Measurements from ENCODE around the gene TRPV2.
"Not testable (repeated sequence)": the region's sequence is repeated elsewhere in the genome, so short reads cannot be mapped to it uniquely, and the experiment has no call there.

Gene TRPV2

GRCh38 chr17:16438557-16439302, 23.4 kb downstream of the TRPV2 start:
- peak; percentile 98 for DNase-seq

GRCh38 chr17:16439303-16439791, 24.0 kb downstream of the TRPV2 start:
- DNase-seq: no peak

- DNase-seq: no peak
These were observed 24.5 kb downstream of the TRPV2 start for GRCh38 chr17:16439811-16440351.

DNA sequence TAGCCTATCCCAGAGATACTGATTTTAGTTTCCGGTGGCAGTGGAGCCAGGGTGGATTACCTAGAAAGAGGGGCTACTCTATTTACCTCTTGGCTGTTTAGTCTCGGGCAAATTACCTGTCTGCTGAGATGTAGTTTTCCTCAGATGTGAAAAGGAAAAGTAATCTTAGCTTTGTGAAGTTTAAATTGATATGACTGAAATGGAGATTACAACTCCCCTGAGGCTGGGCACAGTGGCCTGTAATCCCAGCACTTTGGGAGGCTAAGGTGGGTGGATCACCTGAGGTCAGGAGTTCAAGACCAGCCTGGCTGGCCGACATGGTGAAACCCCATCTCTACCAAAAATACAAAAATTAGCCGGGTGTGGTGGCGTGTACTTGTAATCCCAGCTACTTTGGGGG, 25.0 kb downstream of the TRPV2 start:
- DNase-seq: not testable (repeated sequence)

DNA sequence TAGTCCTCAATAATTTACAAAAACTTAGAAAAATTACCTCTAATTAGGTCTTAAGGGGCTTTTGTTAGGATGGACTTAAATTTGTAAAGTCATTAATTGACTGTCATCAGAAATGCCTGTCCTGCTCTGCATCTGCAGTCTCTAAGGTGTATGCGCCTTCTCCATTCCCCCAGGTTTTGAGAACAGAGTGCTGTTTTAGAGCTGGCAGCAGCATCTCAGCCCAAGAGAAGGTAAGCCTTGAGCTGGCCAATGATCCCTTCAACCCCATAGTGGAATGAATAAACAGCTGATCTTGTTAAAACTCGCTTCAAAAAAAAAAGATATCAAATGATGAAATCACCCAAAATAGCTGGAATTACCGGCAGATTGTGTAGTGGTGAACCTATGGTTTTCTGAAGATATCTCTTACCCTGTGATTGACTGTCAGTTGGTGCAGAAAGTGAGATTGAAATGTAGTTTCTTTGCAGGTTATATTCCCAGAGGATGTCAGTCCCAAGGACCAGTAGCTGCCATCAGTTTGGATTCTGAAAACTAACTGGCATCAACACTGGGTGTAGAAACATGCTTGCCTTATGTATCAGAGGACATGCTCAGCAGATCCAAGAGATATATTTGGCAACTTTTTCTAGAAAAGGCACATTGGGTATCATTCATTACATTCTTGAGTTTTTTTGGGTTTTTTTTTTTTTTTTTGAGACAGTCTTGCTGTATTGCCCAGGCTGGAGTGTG, 25.7 kb downstream of the TRPV2 start:
- DNase-seq: no peak

GRCh38 chr17:16442141-16442540, 26.8 kb downstream of the TRPV2 start:
- DNase-seq: no peak

DNA sequence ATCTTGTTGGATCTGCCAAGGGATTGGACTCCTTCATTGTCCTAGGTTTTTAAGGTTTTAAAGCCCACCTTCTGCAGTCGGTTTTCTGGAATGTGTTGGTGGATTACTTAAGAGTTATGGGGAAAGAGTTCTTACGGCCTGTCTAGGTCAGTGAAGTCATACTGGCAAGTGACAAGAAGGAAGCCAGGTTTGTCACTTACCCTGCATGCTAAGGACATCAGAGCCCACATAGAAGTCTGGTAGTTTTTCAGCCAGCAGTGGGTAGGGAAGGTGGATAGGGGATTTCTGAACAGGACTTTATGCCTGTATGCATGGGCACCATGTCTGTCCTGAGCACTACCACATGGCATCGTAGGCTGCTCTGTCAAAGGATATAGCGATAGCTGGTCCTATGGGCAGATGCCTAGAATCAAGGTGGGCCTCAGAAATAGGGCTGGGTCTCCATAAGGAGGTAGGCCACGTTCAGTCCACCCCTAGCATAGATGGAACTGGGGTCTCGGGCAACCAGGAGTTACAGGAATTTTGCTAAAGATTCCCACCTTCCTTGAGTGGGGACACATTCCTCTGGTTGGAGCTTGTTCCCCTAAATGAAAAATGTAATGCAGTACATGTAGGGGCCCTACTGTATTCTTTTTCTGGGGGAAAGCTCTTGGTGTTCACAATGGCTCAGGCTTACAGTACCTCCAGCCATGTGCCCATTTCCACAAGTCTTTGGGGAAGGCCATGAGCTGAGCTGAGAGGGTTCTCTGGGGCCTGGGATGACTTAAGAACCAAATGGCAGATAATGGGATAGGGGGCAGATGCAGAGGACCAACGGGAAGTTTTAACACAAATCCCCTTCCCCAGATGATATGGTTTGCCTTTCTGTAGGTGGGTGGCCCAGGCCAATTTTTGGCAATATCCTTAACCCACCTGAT, 27.5 kb downstream of the TRPV2 start:
- DNase-seq: no peak

DNA sequence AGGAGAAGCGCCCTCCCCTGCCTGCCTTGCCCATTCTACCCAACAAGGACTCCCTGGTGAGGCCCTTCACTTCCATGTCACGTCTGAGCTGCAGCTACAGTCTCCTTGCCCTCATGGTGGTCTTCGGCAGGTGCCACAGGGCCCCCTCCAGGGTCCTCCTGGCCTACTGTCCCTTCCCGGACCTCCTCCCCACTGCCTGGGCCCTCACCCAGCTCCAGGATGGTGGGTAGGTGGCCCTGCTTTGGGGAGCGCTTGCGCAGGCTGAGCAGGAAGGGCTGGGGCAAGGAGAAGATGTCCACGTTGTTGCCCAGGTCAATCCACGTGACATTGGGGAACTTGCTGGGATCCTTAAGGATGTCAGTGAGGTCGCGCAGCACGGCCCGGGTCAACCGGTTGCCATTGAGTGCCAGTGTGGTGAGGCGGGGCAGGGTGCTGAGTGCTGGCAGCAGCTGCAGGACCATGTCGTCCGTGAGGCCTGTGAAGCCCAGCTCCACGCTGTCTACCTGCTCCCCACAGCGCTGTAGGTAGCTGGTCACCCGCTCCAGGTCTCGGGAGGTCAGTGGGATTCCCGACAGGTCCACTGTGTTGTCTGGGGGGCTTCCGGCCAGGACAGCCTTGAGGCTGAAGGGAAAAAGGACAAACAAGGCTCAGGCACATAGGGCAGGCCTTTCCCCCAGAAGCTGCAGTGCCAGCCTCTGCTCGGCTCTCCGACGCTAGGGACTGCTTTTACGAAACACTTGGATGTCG, 28.3 kb downstream of the TRPV2 start:
- DNase-seq: no peak

GRCh38 chr17:16444258-16444886, 29.0 kb downstream of the TRPV2 start:
- DNase-seq: no peak

DNA sequence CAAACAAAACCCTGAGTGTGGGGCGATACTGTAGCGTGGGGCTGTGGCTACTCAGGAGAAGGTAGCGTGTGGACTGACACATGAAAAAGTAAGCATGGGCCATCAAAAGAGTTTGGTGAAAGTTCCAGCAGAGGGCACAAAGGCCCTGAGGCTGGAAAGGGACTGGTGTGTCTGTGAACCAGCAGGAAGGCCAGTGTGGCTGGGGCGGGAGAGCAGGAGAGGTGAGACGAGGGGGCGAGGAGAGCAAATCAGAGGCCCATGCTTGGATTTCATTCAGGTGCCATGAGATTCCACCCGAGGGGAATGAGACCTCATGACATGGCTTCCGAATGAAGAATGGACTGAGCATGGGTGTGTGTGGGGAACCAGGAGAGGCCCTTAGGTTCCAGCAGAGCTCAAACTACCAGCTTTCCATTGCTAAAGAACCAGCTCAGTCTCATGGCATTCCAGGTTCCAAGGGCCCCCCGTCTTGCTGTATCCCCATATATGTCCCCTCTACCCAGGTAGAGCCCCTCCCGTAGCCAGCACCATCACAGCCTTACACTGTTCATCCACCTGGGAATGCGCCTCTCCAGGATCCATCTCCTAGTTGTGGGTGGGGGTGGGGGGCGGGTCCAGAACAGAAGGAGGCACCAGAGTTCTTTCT, 31.1 kb downstream of the TRPV2 start:
- DNase-seq: no peak

DNA sequence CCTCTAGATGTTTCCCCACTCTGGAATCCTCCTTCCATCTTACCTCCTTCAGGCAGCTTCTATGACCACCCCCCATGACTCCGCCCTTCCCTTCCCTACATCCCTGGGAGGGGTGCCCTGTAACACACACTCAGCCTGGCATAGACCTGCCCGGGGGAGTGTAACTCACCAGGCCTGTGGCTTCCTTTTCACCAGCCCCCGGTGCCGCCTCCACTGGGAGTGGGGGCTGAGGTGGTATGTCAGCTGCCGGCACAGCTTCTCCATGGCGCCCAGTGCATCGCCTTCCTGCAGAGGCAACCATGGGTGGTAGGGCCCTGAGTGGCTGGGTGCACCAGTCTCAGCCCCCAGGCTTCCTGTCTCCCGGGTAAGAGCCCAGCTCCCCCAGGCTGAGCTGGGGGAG, 32.3 kb downstream of the TRPV2 start:
- DNase-seq: no peak

DNA sequence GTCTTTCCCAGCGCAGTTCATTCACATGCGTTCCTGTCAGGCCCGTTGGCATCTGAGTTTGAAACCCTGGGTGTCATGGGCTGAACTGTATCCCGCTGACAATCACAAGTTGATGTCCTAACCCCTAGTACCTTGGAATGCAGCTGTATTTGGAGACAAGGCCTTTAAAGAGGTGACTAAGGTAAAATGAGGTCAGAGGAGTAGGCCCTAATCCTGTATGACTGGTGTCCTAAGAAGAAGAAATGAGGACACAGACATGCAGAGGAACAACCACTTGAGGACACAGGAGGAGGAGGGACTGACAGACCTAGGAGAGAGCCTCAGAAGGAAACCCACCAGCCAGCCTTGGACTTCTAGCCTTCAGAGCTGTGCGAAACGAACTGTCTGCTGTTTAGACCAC, 33.1 kb downstream of the TRPV2 start:
- DNase-seq: no peak

GRCh38 chr17:16449121-16449570, 33.8 kb downstream of the TRPV2 start:
- DNase-seq: no peak

GRCh38 chr17:16450028-16450427, 34.7 kb downstream of the TRPV2 start:
- DNase-seq: no peak

DNA sequence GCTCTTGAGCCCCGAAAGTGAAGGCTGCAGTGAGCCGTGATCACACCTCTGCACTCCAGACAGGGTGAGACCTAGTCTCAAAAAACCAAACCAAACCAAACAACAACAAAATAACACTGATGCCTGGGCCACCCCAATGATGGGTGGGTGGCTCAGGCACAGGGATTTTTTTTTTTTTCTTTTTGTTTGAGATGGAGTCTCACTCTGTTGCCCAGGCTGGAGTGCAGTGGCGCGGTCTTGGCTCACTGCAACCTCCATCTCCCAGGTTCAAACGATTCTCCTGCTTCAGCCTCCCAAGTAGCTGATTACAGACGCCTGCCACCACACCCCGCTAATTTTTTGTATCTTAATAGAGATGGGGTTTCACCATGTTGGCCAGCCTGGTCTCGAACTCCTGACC, 36.9 kb downstream of the TRPV2 start:
- not testable (repeated sequence) for DNase-seq

DNA sequence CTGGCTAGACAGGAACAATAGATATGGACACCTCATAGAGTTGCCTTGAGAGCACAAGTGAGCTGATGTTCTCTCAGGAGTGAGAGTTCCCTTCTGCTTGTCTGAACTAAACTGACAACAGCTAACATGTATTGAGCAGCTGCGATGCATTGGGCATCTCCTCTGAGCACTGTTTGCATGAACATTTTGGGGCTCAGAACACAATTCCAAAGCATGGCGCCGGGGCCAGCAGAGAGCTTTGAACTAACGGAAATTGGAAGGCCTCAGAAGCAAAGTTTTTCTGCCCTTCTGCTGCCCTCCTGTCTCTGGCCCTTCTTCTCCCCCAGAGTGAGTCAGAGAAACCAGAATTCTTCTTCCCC, 38.1 kb downstream of the TRPV2 start:
- no peak for DNase-seq

GRCh38 chr17:16455997-16456741, 40.8 kb downstream of the TRPV2 start:
- no peak for DNase-seq

DNA sequence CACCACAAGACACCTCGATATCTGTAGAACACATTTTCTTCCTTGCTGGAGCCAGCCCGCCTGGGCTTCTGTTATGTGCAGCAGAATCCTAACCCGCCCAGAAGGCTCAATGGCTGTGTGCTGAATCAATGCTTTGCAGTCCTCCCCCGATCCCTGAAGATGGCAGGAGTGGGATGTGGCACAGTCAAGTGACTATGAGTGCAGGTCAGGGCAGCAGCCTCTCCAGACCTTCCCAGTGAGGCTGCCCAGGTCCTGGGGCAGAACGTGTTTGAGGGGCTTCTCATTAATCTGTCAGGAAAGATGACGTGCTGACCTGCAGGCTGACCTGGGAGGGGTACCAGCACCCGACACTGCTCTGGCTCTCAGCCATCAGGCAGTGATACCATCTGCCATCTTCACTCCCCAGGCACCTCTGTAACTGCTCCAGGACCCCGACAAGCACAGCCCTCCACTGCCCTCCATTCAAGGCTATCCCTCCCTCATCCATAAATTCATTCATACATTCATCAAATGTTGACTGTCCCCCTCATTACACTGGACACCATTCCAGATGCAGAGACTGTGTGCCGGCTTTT, 41.5 kb downstream of the TRPV2 start:
- DNase-seq: no peak

- DNase-seq: no peak
These were observed 43.9 kb downstream of the TRPV2 start for GRCh38 chr17:16459271-16459670.
